Type B pancreatic cell (in vitro differentiated cells): ENCODE measurements around the gene SCFD2. TPM values are rescaled to one million over a fixed set of nuclear protein-coding genes. Genes with fewer than 3 reads are reported as not detected.

ENCODE experiments used
- DNase-seq: peaks from one replicate; pipeline ENCODE4 v3.0.0; 2021; ENCODE audit warnings: mixed read lengths; ENCODE audit not compliant: unreplicated experiment; ENCODE audit errors: extremely low spot score
- H3K27ac Mint-ChIP-seq: 2 replicates; pipeline ENCODE4 v1.8.0; 2021; ENCODE audit warnings: mild to moderate bottlenecking, mixed read lengths
- H3K27me3 Mint-ChIP-seq: 2 replicates; pipeline ENCODE4 v1.8.0; 2021; ENCODE audit warnings: mixed read lengths
- H3K36me3 Mint-ChIP-seq: 2 replicates; pipeline ENCODE4 v1.8.0; 2021; ENCODE audit warnings: mixed read lengths
- H3K4me1 Mint-ChIP-seq: one replicate; pipeline ENCODE4 v1.8.0; 2021; ENCODE audit warnings: mixed read lengths; ENCODE audit not compliant: unreplicated experiment
- H3K4me3 Mint-ChIP-seq: 2 replicates; pipeline ENCODE4 v1.8.0; 2021; ENCODE audit warnings: mild to moderate bottlenecking, mixed read lengths
- H3K9me3 Mint-ChIP-seq: 2 replicates; pipeline ENCODE4 v1.8.0; 2021; ENCODE audit warnings: mixed read lengths
- total RNA-seq: library from RNA; stranded (reverse); gene quantifications from 2 replicates; pipeline ENCODE4 v1.2.1, GENCODE V29; 2021; ENCODE audit warnings: low replicate concordance
- TF ChIP-seq, protein P1 (sequence below): fragments of 200-600 bp; sonication (generic); conservative IDR thresholded peaks from 2 replicates; pipeline ENCODE4 v1.5.0; 2021; ENCODE audit warnings: antibody characterized with exemption, mild to moderate bottlenecking

SCFD2 gene
- total RNA-seq, 1 donor from 2014 or later, result 11.2 TPM

DNA sequence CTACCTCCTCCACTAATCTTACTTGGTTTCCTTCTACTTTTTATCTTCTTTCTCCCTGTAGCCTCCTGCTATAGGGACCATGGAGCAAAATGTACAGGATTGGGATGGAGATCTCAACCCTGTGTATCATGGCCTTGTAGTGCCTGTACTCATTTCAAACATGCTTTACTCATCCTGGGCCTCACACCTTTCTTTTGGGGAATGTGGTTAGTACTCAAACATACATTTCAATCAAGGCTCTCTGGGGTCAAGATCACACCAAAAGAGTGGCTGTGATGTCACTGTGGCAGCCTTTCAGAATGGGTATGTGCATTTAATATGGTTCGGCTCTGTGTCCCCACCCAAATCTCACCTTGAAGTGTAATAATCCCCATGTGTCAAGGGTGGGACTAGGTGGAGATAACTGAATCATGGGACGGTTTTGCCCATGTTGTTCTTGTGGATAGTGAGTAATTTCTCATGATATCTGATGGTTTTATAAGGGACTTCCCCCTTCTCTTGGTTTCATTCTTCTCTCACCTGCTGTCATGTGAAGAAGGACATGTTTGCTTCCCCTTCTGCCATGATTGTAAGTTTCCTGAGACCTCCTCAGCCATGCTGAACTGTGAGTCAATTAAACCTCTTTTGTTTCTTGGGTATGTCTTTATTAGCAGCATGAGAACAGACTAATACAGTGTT, 298.6 kb downstream of the SCFD2 start:
- Mint-ChIP-seq H3K27me3 (no peaks in the 10 kb centered on the region), H3K9me3 (peaks cover 7% of the 10 kb centered on the region), H3K36me3 (no peaks in the 10 kb centered on the region), H3K27ac (no peak overlapping the region), H3K4me1 (no peaks in the 10 kb centered on the region), H3K4me3 (no peak overlapping the region)
- no peak for DNase-seq
- TF ChIP-seq, protein P1, sequence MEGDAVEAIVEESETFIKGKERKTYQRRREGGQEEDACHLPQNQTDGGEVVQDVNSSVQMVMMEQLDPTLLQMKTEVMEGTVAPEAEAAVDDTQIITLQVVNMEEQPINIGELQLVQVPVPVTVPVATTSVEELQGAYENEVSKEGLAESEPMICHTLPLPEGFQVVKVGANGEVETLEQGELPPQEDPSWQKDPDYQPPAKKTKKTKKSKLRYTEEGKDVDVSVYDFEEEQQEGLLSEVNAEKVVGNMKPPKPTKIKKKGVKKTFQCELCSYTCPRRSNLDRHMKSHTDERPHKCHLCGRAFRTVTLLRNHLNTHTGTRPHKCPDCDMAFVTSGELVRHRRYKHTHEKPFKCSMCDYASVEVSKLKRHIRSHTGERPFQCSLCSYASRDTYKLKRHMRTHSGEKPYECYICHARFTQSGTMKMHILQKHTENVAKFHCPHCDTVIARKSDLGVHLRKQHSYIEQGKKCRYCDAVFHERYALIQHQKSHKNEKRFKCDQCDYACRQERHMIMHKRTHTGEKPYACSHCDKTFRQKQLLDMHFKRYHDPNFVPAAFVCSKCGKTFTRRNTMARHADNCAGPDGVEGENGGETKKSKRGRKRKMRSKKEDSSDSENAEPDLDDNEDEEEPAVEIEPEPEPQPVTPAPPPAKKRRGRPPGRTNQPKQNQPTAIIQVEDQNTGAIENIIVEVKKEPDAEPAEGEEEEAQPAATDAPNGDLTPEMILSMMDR, result no peak

DNA sequence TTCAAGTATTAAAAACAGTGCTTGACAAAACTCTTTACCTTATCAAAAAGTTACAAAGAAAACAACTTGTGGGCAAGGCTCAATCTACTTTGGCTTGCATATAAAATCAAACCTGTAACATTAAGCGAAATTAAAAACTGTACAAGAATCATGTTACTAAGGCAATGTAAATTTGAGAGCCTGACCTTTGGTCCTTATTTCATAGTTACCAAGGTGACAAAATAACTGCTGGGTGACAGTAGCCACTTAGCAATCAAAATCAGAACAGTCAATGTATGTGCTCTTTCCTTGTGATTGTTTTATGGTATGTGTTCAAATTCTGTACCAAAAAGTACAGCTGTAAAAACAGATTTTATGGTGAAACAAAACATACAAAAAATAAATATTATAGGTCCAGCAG, 299.7 kb downstream of the SCFD2 start:
- DNase-seq, result no peak
- peaks cover 7% of the 10 kb centered on the region for H3K9me3 Mint-ChIP-seq
- H3K27ac Mint-ChIP-seq, result no peak overlapping the region
- no peak overlapping the region for H3K4me3 Mint-ChIP-seq
- H3K27me3 Mint-ChIP-seq, result no peaks in the 10 kb centered on the region
- peaks cover 5% of the 10 kb centered on the region for H3K4me1 Mint-ChIP-seq
- TF ChIP-seq, protein P1, result no peak
- no peaks in the 10 kb centered on the region for H3K36me3 Mint-ChIP-seq

DNA sequence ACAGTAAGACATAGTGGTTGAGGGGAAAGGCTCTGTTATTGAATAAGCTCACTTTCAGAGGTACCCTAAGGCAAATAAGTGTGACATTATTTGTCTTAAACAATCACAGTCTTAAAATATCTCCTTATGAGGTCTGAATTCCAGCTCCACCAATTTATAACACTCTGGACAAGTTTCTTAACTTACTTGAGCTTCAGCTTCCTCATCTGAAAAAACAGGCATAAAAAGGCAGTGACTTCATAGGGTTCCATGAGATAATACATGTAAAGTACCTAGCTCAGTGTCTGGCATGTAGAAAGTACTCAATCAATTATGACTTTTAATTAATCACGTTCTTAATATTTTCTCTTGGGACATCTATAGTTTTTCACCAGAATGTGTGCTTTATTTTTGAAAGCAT, 301.3 kb downstream of the SCFD2 start:
- Mint-ChIP-seq H3K27ac (no peak overlapping the region), H3K27me3 (no peaks in the 10 kb centered on the region), H3K9me3 (peaks cover 7% of the 10 kb centered on the region), H3K36me3 (no peaks in the 10 kb centered on the region), H3K4me3 (no peak overlapping the region), H3K4me1 (peaks cover 5% of the 10 kb centered on the region)
- TF ChIP-seq, protein P1, result no peak
- no peak for DNase-seq

DNA sequence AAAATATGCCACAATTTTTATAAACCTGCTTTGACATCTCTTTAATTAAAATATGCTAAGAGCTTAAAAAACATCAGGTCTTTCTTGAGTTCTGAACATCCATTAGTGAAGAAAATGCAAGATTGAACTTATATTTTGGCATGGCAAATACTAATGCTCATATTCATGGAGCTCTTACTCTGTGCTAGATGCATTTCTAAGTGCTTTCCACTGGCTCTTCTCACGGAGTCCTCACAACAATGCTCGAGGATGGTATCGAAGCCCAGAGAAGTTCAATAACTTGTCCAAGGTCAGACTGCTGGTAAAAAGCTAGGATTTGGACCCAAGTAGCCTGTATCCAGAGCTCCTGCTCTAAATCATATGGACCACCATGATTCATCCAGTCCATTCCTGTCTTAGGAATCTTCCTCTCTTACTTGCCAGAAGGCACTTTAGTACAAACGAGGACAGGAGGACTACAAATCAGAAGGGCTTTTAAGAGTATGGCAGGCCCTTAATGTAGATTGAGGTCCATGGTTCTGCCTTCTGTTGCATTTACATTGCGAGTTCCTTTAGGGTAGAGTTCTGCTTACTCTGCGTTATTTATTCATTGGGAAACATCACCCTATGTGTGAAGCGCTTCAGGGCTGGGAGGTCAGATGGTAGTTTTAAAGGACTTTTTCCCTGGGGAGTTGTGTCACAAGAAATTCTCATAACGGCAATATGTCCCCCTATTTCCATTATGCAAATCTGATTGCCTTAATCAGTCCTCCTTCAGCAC, 304.6 kb downstream of the SCFD2 start:
- Mint-ChIP-seq H3K4me1 (peaks cover 15% of the 10 kb centered on the region), H3K27ac (no peak overlapping the region), H3K9me3 (no peaks in the 10 kb centered on the region)

DNA sequence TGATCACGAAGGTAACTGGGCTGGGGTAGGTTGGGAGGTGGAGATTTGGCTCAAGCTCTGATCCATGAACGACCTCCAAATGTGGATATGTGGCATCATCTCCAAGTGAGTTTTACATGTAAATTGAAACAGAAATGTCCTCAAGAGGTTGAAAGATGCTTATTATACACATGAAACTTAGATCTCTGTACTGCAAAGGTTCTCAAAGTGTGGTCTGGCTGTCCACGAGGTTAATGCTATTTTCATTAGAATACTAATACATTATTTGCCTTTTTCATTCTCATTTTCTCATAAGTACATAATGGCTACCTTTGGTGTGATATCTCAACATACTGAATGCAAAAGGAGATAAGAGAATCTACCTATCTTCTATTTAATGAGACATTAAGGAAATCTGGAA, 305.6 kb downstream of the SCFD2 start:
- no peaks in the 10 kb centered on the region for H3K9me3 Mint-ChIP-seq
- H3K4me1 Mint-ChIP-seq, result peaks cover 25% of the 10 kb centered on the region
- no peak overlapping the region for H3K4me3 Mint-ChIP-seq
- no peak for DNase-seq
- no peaks in the 10 kb centered on the region for H3K27me3 Mint-ChIP-seq
- TF ChIP-seq, protein P1, result no peak
- H3K36me3 Mint-ChIP-seq, result no peaks in the 10 kb centered on the region
- H3K27ac Mint-ChIP-seq, result no peak overlapping the region

More for the DNA sequence above, 304.6 kb downstream of the SCFD2 start:
- TF ChIP-seq, protein P1, result no peak
- Mint-ChIP-seq H3K27me3 (no peaks in the 10 kb centered on the region), H3K4me3 (no peak overlapping the region), H3K36me3 (no peaks in the 10 kb centered on the region)
- DNase-seq, result no peak
